ENCODE results near the gene LTBP2. TPM values are rescaled to one million over a fixed set of nuclear protein-coding genes. Genes with fewer than 3 reads are reported as not detected.

The LTBP2 gene
- total RNA-seq, 1 experiment from 2014 or later = 0.61 TPM

- Histone ChIP-seq H3K36me3 (no peaks in the 10 kb centered on the region), H3K27ac (no peak overlapping the region), H3K4me1 (peaks cover 10% of the 10 kb centered on the region; the same call in 1 of the 2 replicates), H3K9me3 (replicated peaks) (no peaks in the 10 kb centered on the region), H3K27me3 (peaks cover 3% of the 10 kb centered on the region; the same call in 1 of the 2 replicates), H3K4me3 (no peak overlapping the region)
- DNase-seq = no peak
These were observed 57.2 kb downstream of the LTBP2 start for GRCh38 chr14:74554742-74555362.

- H3K27me3 ChIP-seq = peaks cover 3% of the 10 kb centered on the region; the same call in 1 of the 2 replicates
- no peak for DNase-seq
- no peaks in the 10 kb centered on the region for H3K9me3 ChIP-seq (replicated peaks)
- no peak overlapping the region for H3K27ac ChIP-seq
- no peaks in the 10 kb centered on the region for H3K36me3 ChIP-seq
- H3K4me3 ChIP-seq = no peak overlapping the region
- H3K4me1 ChIP-seq = peaks cover 10% of the 10 kb centered on the region; the same call in 1 of the 2 replicates
These were observed 59.4 kb downstream of the LTBP2 start for GRCh38 chr14:74552623-74553022.

- no peak overlapping the region for H3K27ac ChIP-seq
- H3K4me1 ChIP-seq = peaks cover 10% of the 10 kb centered on the region; the same call in 1 of the 2 replicates
- peak in 1 of 2 experiments; percentile 44 for DNase-seq
- H3K9me3 ChIP-seq (replicated peaks) = no peaks in the 10 kb centered on the region
- H3K4me3 ChIP-seq = no peak overlapping the region
- peaks cover 3% of the 10 kb centered on the region; the same call in 1 of the 2 replicates for H3K27me3 ChIP-seq
- no peaks in the 10 kb centered on the region for H3K36me3 ChIP-seq
These were observed 60.3 kb downstream of the LTBP2 start for GRCh38 chr14:74551431-74552371.

GRCh38 chr14:74551001-74551400 is 61.0 kb downstream of the LTBP2 start:
- H3K27me3 ChIP-seq = peaks cover 3% of the 10 kb centered on the region; the same call in 1 of the 2 replicates
- H3K4me3 ChIP-seq = no peak overlapping the region
- no peaks in the 10 kb centered on the region for H3K36me3 ChIP-seq
- no peak for DNase-seq
- no peak overlapping the region for H3K27ac ChIP-seq
- H3K4me1 ChIP-seq = peaks cover 10% of the 10 kb centered on the region; the same call in 1 of the 2 replicates
- no peaks in the 10 kb centered on the region for H3K9me3 ChIP-seq (replicated peaks)

- H3K4me1 ChIP-seq = peaks cover 10% of the 10 kb centered on the region; the same call in 1 of the 2 replicates
- no peak for DNase-seq
- no peaks in the 10 kb centered on the region for H3K9me3 ChIP-seq (replicated peaks)
- H3K27me3 ChIP-seq = peaks cover 3% of the 10 kb centered on the region; the same call in 1 of the 2 replicates
- no peak overlapping the region for H3K27ac ChIP-seq
- no peak overlapping the region for H3K4me3 ChIP-seq
- no peaks in the 10 kb centered on the region for H3K36me3 ChIP-seq
These were observed 62.0 kb downstream of the LTBP2 start for GRCh38 chr14:74550071-74550470.

- Histone ChIP-seq H3K27ac (no peak overlapping the region), H3K9me3 (replicated peaks) (no peaks in the 10 kb centered on the region), H3K27me3 (peaks cover 3% of the 10 kb centered on the region; the same call in 1 of the 2 replicates), H3K36me3 (no peaks in the 10 kb centered on the region), H3K4me1 (peaks cover 10% of the 10 kb centered on the region; the same call in 1 of the 2 replicates), H3K4me3 (no peak overlapping the region)
- no peak for DNase-seq
These were observed 62.4 kb downstream of the LTBP2 start for GRCh38 chr14:74549588-74549987.

GRCh38 chr14:74548881-74549280 is 63.2 kb downstream of the LTBP2 start:
- H3K27ac ChIP-seq = no peak overlapping the region
- no peaks in the 10 kb centered on the region for H3K9me3 ChIP-seq (replicated peaks)
- no peaks in the 10 kb centered on the region for H3K36me3 ChIP-seq
- H3K27me3 ChIP-seq = peaks cover 3% of the 10 kb centered on the region; the same call in 1 of the 2 replicates
- no peak for DNase-seq
- H3K4me1 ChIP-seq = peaks cover 10% of the 10 kb centered on the region; the same call in 1 of the 2 replicates
- H3K4me3 ChIP-seq = no peak overlapping the region

- no peak overlapping the region for H3K27ac ChIP-seq
- no peaks in the 10 kb centered on the region for H3K36me3 ChIP-seq
- DNase-seq = no peak
- peaks cover 2% of the 10 kb centered on the region; the same call in 1 of the 2 replicates for H3K27me3 ChIP-seq
- H3K4me1 ChIP-seq = peaks cover 10% of the 10 kb centered on the region; the same call in 1 of the 2 replicates
- H3K4me3 ChIP-seq = no peak overlapping the region
- H3K9me3 ChIP-seq (replicated peaks) = no peaks in the 10 kb centered on the region
These were observed 64.6 kb downstream of the LTBP2 start for GRCh38 chr14:74547331-74547927.

- DNase-seq = no peak
- Histone ChIP-seq H3K27me3 (no peaks in the 10 kb centered on the region), H3K27ac (no peak overlapping the region), H3K9me3 (replicated peaks) (no peaks in the 10 kb centered on the region), H3K36me3 (no peaks in the 10 kb centered on the region), H3K4me3 (no peak overlapping the region), H3K4me1 (peaks cover 2% of the 10 kb centered on the region; the same call in 1 of the 2 replicates)
These were observed 65.6 kb downstream of the LTBP2 start for GRCh38 chr14:74546416-74546815.

GRCh38 chr14:74545386-74545785 is 66.7 kb downstream of the LTBP2 start:
- H3K9me3 ChIP-seq (replicated peaks) = no peaks in the 10 kb centered on the region
- no peak for DNase-seq
- no peak overlapping the region for H3K4me3 ChIP-seq
- no peaks in the 10 kb centered on the region for H3K4me1 ChIP-seq
- H3K36me3 ChIP-seq = no peaks in the 10 kb centered on the region
- H3K27me3 ChIP-seq = no peaks in the 10 kb centered on the region
- no peak overlapping the region for H3K27ac ChIP-seq

- Histone ChIP-seq H3K36me3 (no peaks in the 10 kb centered on the region), H3K4me1 (no peaks in the 10 kb centered on the region), H3K4me3 (no peak overlapping the region), H3K9me3 (replicated peaks) (no peaks in the 10 kb centered on the region), H3K27ac (no peak overlapping the region), H3K27me3 (no peaks in the 10 kb centered on the region)
- no peak for DNase-seq
These were observed 68.1 kb downstream of the LTBP2 start for GRCh38 chr14:74543771-74544438.

- Histone ChIP-seq H3K27me3 (no peaks in the 10 kb centered on the region), H3K4me3 (no peak overlapping the region), H3K4me1 (no peaks in the 10 kb centered on the region), H3K36me3 (no peaks in the 10 kb centered on the region), H3K27ac (no peak overlapping the region), H3K9me3 (replicated peaks) (no peaks in the 10 kb centered on the region)
- DNase-seq = no peak
These were observed 69.9 kb downstream of the LTBP2 start for GRCh38 chr14:74542056-74542685.

- Histone ChIP-seq H3K27me3 (no peaks in the 10 kb centered on the region), H3K4me3 (no peak overlapping the region), H3K36me3 (no peaks in the 10 kb centered on the region), H3K9me3 (replicated peaks) (no peaks in the 10 kb centered on the region), H3K4me1 (peaks cover 1% of the 10 kb centered on the region; the same call in 1 of the 2 replicates), H3K27ac (no peak overlapping the region)
- no peak for DNase-seq
These were observed 70.8 kb downstream of the LTBP2 start for GRCh38 chr14:74541225-74541624.

GRCh38 chr14:74539503-74539902 is 72.5 kb downstream of the LTBP2 start:
- DNase-seq = no peak

More at GRCh38 chr14:74539503-74539902, 72.5 kb downstream of the LTBP2 start:
- Histone ChIP-seq H3K27me3 (no peaks in the 10 kb centered on the region), H3K9me3 (replicated peaks) (no peaks in the 10 kb centered on the region), H3K36me3 (no peaks in the 10 kb centered on the region), H3K27ac (no peak overlapping the region), H3K4me1 (peaks cover 5% of the 10 kb centered on the region; the same call in 1 of the 2 replicates), H3K4me3 (no peak overlapping the region)

All from SJCRH30 (cell line).